ENCODE data around the gene BMAL1. TPM values are rescaled to one million over a fixed set of nuclear protein-coding genes. Genes with fewer than 3 reads are reported as not detected.

The BMAL1 gene
- total RNA-seq, 1 experiment from 2014 or later = 3.3 TPM

- DNase-seq = no peak
- Histone ChIP-seq H3K4me1 (ENCODE audit: insufficient read depth, low read length) (no peaks in the 10 kb centered on the region), H3K4me2 (ENCODE audit: insufficient read depth, insufficient read length, low read length) (no peak overlapping the region), H2AFZ (ENCODE audit: low read length) (no peak overlapping the region), H3K18ac (ENCODE audit: insufficient read length, low read depth, low read length) (no peak overlapping the region), H3K27ac (ENCODE audit: insufficient read length, low read depth, low read length) (no peak overlapping the region), H2AK5ac (ENCODE audit: insufficient read length, low read length) (no peak overlapping the region), H2BK15ac (ENCODE audit: low read depth, low read length) (no peak overlapping the region), H3K9ac (ENCODE audit: extremely low read depth, insufficient read length, low read length) (no peak overlapping the region), H2BK20ac (ENCODE audit: low read depth, low read length, poor library complexity, severe bottlenecking) (no peak overlapping the region), H3K56ac (ENCODE audit: insufficient read length, low read depth, low read length) (no peak overlapping the region), H2BK120ac (ENCODE audit: low read depth, low read length, poor library complexity, severe bottlenecking) (no peak overlapping the region), H2BK12ac (ENCODE audit: insufficient read length, low read depth, low read length) (no peak overlapping the region), H4K5ac (ENCODE audit: insufficient read length, low read depth, low read length) (no peak overlapping the region), H4K91ac (ENCODE audit: insufficient read length, low read depth, low read length) (no peak overlapping the region), H3K9me3 (ENCODE audit: control insufficient read depth, low read depth, low read length) (no peaks in the 10 kb centered on the region), H4K20me1 (ENCODE audit: control insufficient read depth, insufficient read depth, insufficient read length) (no peaks in the 10 kb centered on the region), H3K27me3 (ENCODE audit: insufficient read depth, low read length) (no peaks in the 10 kb centered on the region), H3K23me2 (ENCODE audit: insufficient read length, low read depth, low read length, poor library complexity, severe bottlenecking) (no peaks in the 10 kb centered on the region), H2BK5ac (ENCODE audit: insufficient read length, low read length) (no peak overlapping the region), H3K23ac (ENCODE audit: insufficient read length, low read depth, low read length) (no peak overlapping the region), H3K4ac (ENCODE audit: low read depth, low read length) (no peak overlapping the region), H3K14ac (ENCODE audit: insufficient read depth, low read length) (no peak overlapping the region), H3T11ph (ENCODE audit: low read length) (no peak overlapping the region), H3K79me2 (ENCODE audit: insufficient read depth, low read length) (no peaks in the 10 kb centered on the region), H4K8ac (replicated peaks; ENCODE audit: insufficient read length, low read depth, low read length) (no peak overlapping the region), H3K79me1 (ENCODE audit: insufficient read depth, low read depth, low read length, poor library complexity, severe bottlenecking) (no peaks in the 10 kb centered on the region)
- H3K27ac Mint-ChIP-seq = peak overlapping the region in 2 of 3 experiments; percentile 42 to 77; a peak in 3 of 7 replicates
- WGBS (ENCODE audit: extremely low coverage, insufficient read length, low lambda C conversion rate) = no CpG with 5 or more reads among the region's 11 CpGs
- no peak overlapping the region; a peak in 1 of 5 replicates for H3K4me3 Mint-ChIP-seq
- peaks cover 0 to 2% of the 10 kb centered on the region in 2 experiments; a peak in 2 of 5 replicates for H3K9me3 Mint-ChIP-seq
- no peaks in the 10 kb centered on the region for H3K36me3 Mint-ChIP-seq (ENCODE audit: insufficient read depth in 1 of 3, low read depth in 3 of 3)
- no peak for TF ChIP-seq CTCF (conservative IDR thresholded peaks at IDR 0.05)
- H3K27me3 Mint-ChIP-seq (ENCODE audit: low read depth) = no peaks in the 10 kb centered on the region
- peaks cover 9 to 18% of the 10 kb centered on the region in 2 experiments for H3K4me1 Mint-ChIP-seq
These were observed 61.9 kb downstream of the BMAL1 start for GRCh38 chr11:13339195-13340153.
